GM19025 (cell line): ENCODE measurements around the gene CTDP1.

ENCODE experiments used
- ATAC-seq: cut with Tn5 transposase; IDR thresholded peaks from one replicate; pipeline ENCODE4 v1.9.1; 2021; ENCODE audit warnings: mild to moderate bottlenecking, low read depth, moderate library complexity; ENCODE audit not compliant: unreplicated experiment

Gene CTDP1

DNA sequence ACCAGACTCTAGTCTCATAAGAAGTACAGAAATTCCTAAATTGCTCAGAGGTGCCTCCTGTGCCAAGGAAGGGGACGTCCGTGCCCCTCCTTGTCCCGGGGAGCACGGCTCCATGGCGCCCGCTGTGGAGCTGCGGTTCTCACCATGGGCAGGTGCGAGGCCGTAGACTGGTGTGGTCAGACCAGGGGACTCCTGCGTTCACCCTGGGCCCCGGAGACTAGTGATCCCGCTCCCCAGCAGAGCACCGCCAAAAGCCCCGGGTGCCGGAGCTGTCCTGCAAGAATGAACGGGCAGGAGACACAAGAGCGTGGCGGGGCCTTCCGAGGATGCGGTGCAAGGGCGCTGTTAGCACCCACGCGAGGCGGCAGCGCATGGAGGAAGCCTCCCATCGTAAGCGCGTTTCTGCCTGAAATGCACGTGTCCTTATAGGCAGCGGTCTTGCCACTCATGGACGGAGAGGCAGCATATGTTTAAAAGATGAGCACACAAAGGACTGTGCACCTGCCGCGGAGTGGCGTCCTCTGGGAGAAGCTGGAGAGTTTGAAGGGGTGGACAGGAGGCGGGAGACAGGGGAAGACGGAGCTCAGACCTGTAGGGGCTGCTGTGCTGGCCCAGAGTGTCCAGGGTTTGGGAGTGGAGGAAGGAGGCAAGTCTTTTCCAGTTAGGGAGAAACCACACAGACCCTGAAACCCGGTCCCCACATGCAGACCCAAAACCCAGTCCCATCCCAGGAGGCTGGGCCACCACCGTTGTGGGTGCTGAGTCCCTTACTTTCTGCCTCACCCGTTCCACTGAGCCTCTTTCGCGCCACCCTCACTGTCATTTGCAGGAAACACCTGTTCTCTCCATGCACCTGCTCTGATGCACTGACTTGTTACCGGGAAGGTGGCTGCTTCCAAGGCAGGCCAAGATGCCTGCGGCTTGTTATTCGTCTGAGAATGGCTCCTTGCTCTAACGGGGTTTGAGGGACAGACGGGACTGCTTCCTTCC is 110.6 kb downstream of the CTDP1 start:
- ATAC-seq: no peak

DNA sequence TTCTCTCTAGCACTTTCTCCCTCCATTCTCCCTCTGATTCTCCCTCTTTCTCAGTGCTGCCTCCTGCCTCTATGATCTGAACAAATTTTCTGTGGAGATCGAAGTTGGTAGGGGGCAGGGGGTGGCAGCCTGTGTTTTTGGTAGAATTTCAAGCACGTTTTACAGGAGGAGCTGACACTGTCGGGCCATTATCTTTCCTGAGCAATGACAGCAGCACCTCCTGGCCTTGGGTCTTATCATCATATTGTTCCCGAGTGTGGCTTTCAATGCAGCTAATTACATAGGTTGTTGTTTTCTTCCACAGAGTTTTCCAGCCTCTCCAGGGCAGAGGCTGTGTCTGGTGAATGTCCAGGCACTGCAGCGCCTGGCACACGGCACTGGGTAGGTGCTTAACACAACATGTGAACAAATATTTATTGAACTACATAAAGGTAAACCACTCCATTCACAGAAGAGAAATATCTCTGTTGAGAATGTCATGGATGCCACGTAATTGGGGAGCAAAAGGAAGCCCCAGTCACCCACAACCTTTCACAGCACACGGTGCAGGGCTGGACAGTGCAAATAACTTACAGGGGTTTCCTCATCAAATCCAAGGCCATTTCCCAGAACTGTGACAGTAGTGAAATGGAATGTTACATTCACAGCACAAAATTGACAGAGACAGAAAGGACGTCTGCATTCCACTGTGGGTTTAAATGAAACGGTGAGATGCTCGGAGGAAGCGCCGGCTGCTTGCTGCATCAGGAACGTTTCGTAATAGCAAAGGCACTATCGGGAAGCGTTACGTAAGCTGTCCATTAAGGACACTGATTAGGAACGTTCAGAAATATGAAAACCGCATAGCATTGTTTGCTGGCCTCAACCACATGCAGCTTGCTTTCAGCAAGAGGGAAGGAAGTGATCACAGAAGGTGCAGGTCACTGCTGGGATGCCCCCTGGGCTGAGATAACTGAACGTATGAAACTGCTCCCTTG is 111.7 kb downstream of the CTDP1 start:
- no peak for ATAC-seq

DNA sequence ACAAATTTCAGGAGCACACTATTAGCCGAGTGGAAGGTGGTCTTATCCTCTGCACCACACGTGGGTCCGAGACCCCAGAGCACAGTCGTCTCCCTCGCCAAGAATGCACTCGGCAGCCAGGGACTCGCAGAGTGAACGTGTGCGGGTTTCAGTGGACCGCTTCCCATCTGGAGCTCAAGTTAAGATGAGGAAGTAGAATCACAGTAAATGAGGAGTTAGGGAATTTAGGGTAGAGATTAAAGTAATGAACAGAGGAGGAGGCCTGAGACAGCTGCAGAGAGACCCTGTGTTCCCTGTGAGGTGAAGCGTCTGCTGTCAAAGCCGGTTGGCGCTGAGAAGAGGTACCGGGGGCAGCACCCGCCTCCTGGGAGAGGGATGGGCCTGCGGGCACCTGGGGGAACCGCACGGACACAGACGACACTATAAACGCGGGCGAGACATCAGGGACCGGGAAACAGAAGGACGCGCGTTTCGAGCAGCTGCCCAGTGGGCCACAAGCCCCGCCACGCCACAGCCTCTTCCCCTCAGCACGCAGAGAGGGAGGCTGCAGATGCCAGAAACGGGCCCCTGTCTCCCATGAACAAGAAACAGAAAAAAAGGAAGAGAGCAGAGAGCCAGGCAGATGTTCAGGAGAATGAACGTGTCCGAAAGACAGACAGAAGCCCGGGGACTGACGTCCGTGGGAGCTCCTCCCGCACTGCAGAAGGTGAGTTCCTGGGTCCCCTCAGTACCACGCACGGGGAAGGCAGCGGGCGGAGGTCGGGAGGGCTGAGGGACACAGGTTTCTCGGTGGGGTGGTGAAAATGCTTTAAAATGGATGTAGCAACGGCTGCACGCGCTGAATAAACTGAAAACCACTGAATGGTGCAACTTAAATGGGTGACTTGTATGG is 112.7 kb downstream of the CTDP1 start:
- ATAC-seq: no peak

DNA sequence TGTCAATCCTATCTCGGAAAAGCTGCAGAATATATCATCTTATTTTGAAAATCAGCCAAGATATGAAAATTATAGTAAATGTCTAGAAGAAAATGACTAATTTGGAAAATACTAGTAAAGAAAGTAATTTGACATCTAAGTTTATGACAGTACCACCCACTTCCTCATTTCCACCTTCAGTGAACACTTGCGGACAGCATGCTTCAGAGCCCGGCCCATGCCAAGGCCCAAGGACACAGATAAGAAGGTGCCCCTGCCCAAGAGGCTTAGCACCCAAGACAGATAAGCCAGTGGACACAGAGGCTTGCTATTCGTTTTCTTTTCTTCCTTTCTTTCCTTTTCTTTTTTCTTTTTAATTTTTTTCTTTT is 113.4 kb downstream of the CTDP1 start:
- no peak for ATAC-seq

DNA sequence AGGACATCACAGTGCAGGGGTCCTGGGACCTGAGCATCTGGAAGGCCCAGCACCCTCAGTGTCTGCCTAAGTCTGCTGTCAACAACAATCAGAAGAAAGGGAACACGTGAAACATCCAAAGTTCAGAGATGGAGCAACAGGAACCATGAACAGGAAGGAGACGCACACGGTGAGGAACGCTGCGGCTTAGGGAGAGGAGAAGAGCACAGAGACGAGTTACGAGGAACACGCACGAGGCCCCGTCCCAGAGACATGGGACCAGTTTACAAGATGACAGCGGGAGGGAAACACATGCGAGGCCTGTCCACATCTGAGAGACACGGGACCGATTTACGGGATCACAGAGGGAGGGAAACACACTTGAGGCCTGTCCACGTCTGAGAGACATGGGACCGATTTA is 115.2 kb downstream of the CTDP1 start:
- no peak for ATAC-seq

GRCh38 chr18:79795446-79795845 is 115.8 kb downstream of the CTDP1 start:
- no peak for ATAC-seq

DNA sequence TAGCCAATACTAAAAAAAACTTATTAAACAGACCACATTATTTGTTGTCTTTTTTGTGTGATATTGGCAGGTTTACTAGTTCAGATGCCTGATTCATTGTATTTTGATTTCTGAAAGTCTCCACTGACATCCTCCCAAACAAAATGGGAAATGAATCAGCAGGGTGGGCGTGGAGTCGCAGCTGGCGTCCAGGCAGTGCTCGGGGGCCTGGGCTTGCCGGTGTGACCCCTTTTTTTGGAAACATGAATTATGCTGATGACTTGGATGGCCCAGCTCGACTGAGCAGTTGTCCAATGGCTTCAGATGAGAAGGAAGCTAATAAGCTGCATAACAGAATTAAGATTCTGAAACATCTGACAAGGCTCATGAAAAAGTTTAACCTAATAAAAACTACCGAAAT is 116.4 kb downstream of the CTDP1 start:
- ATAC-seq: no peak

DNA sequence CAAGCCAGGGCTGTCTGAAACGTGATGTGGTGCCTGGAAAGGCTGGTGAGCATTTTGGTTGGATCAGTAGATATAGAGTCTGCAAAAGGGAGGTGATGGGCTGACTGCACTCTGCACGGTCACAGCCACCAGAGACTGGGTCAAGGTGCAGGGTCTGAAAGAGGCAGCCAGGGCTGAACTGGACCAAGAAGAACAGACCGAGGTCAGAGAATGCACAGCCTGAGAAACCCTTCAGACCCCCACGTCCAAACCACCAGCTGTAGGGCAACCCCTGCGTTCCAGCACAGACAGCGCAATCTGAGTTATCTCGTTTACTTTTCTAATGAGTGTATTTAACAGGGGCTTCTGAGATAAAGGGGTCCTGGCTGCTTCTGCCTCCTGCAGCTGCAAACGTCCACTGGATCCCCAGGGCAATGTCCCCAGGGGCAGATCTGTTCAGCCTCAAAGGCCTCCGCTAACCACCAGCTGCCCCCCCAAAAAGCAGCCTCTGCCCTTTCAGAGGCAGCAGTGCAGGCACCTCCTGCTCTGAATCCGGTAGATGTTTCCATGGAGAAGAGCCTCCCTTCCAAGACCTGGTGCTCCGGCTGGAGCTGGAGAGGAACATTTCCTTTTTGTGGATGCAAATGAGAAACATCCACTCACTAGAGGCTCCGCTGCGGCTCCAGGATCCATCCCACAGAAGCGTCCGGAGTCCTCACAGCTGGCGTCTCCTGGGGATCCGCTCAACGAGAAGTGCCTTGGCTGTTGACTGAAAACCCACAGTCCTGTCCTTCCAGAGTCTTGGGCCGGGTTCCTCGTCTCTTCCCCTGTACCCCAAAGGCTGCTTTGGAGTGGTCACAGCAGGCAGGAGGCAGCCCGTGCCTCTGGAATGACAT is 117.2 kb downstream of the CTDP1 start:
- no peak for ATAC-seq

GRCh38 chr18:79797518-79798345 is 118.1 kb downstream of the CTDP1 start, which contains the start of gene KCNG2:
TSS of gene KCNG2 (plus strand) at chr18:79797938. CDS start at chr18:79863668, 65,730 bp downstream.
- ATAC-seq: no peak

DNA sequence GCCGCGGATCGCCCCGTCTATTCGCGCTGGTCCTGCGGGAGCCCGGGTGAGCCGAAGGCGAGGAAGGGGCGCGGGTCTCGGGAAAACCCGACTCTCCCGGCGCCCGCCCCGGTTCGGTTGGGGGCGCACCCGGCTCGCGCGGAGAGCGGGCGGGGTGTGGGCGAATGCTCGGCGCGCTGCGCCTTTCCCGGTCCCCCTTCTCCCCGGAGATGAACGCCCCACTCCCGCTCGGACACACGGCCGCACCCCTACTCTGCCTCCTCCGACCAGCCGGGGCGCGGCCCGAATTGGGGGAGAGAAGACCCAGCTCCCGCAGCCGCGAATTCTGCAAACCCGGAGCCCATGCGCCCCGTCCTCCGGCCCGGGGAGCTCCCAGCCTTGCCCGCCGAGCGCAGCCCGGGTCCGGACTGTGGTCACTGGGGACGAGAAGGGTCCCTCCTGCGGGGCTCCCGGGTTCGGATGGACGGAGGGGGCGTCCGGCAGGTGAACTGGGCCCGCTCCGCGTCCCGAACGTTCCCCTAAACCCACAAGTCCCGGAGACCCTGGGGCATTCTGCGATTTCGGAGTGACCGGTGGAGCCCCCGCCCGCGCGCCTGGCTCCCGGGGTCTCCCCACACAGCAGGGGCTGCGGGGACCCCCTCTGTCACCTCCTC is 118.9 kb downstream of the CTDP1 start:
- ATAC-seq: no peak

DNA sequence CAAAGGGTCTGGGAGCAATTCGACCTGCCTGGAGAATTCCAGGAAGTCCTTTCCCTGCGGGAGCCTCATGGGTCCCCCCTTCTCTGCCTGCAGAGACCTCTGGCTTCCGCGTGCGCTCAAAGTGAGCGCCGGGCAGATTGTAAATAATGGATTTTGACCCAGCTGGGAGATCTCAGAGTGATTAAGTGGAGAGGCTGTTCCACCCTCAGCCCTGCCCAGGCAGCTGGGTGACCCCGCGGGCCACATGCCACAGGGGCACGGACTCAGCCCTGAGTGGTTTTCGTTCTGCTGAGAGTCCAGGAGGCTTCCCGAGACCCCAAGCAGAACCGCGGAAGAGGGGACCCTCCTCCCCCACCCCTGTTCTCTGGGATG is 119.4 kb downstream of the CTDP1 start:
- ATAC-seq: no peak

- ATAC-seq: no peak
These were observed 120.2 kb downstream of the CTDP1 start for GRCh38 chr18:79799619-79800370.

DNA sequence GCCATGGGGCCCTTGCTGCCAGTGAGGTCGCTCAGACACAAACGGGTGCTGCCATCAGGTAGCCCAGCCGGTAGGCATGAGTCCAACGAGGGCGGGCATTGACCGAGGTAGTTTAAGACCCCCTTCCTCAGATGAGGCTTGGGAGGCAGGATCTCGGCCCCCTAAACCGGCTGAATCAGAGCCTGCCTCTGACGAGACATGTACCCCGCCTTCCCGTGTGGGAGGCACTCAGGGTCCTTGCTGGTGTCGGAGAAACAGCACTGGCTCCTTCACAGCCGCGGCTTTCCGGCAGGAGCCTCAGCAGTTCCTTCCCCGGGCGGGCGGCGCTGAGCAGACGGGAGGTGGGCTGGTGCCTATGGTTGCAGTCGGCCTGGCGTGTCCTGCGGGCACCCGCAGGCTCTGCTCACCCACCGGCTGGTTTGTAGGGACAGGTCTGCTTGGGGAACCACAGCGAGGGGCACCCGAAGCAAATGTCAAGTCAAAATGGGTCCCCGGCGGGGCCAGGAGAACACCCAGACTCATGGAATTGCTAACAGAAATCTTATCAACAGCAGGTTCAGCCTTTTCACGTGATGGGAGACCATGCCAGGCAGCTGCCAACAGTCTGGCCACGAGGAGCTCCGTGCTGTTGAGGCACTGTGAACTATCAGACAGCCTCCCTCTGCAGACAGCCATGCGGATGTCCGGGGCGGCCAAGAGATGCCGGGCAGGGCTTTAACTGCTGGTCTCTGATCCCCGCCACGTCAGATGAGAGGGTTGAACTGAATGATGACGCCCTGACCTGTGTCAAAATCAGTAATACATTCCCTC is 121.0 kb downstream of the CTDP1 start:
- no peak for ATAC-seq

DNA sequence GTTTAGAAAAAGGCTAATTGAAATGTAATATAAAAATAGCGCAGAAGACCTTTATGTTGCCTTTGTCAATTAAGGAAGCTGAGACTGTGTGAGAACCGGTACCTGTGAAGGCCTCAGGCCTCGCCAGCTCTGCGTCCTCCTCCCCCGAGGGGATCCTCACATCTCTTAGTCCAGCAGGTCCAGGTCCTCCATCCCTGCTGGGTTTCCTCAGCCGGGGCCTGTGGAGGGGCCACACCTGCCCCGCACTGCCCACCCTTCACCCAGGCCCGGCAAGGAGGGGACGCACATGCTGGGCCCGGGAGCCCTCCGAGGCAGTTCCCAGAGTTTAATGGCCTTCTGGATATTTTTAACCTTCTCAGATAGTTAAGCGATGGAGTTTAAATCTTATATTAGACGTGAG is 121.6 kb downstream of the CTDP1 start:
- no peak for ATAC-seq

DNA sequence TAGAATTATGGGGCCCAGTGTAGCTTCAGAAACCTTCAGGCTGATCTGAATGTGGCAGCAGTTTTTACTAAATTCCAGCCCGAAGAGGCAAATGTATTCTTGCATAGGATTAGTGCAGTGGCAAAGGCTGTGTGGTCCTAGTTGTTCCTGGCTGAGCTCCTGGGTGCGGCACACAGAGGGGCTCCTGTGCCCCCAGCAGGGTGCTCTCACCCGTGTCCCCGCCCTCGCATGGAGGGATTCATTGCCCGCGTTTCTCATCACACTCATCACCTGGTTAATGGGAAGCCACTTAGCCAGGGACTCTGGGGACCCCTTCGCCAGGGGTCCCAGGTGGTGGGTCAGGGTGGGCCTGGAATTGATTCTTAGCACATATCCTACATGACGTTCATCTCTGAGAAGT is 122.0 kb downstream of the CTDP1 start:
- no peak for ATAC-seq

GRCh38 chr18:79802298-79802697 is 122.7 kb downstream of the CTDP1 start:
- ATAC-seq: no peak
